HuH-7 (cell line): ENCODE data around the gene UGT1A5.
"Not testable (repeated sequence)": the region's sequence is repeated elsewhere in the genome, so short reads cannot be mapped to it uniquely, and the experiment has no call there.

ENCODE experiments used
- DNase-seq: peaks from one replicate; pipeline ENCODE4 v3.0.0; 2011; ENCODE audit warnings: low spot score

Gene UGT1A5

GRCh38 chr2:233693963-233694362, 18.7 kb upstream of the UGT1A5 start:
- no peak for DNase-seq

GRCh38 chr2:233698740-233699139, 14.0 kb upstream of the UGT1A5 start:
- DNase-seq: no peak

- DNase-seq: no peak
Observed at GRCh38 chr2:233699424-233700027, 13.2 kb upstream of the UGT1A5 start.

- DNase-seq: peak; percentile 20
Observed at GRCh38 chr2:233700028-233700635, 12.6 kb upstream of the UGT1A5 start.

- DNase-seq: not testable (repeated sequence)
Observed at GRCh38 chr2:233700842-233701241, 11.9 kb upstream of the UGT1A5 start.

- no peak for DNase-seq
Observed at GRCh38 chr2:233702238-233702637, 10.5 kb upstream of the UGT1A5 start.

GRCh38 chr2:233705911-233706506, 6.7 kb upstream of the UGT1A5 start:
- no peak for DNase-seq

GRCh38 chr2:233706720-233707119, 6.0 kb upstream of the UGT1A5 start:
- DNase-seq: no peak

GRCh38 chr2:233707940-233708644, 4.6 kb upstream of the UGT1A5 start:
- no peak for DNase-seq

GRCh38 chr2:233708942-233709341, 3.8 kb upstream of the UGT1A5 start:
- DNase-seq: no peak

- DNase-seq: peak; percentile 70
Observed at GRCh38 chr2:233711312-233712008, 1.2 kb upstream of the UGT1A5 start.

GRCh38 chr2:233713262-233713615, 532 bp downstream of the UGT1A5 start:
- DNase-seq: no peak

GRCh38 chr2:233714121-233714520, 1.4 kb downstream of the UGT1A5 start:
- DNase-seq: no peak

GRCh38 chr2:233718552-233718951, 5.8 kb downstream of the UGT1A5 start, which contains the start of gene UGT1A4:
Gene UGT1A4, plus strand, starts transcription at chr2:233718736. Its CDS starts 85 bp downstream, at chr2:233718821.
- no peak for DNase-seq

GRCh38 chr2:233728723-233729301, 16.1 kb downstream of the UGT1A5 start, which contains the start of gene UGT1A3:
Gene UGT1A3, plus strand, starts transcription at chr2:233729042. Its CDS starts 85 bp downstream, at chr2:233729127.
- DNase-seq: peak; percentile 26

GRCh38 chr2:233736868-233737653, 24.4 kb downstream of the UGT1A5 start:
- peak; percentile 29 for DNase-seq

- DNase-seq: no peak
Observed at GRCh38 chr2:233740870-233741269, 28.2 kb downstream of the UGT1A5 start.

- DNase-seq: no peak
Observed at GRCh38 chr2:233743464-233744259, 31.0 kb downstream of the UGT1A5 start.

- peak; percentile 77 for DNase-seq
Observed at GRCh38 chr2:233745073-233745755, 32.5 kb downstream of the UGT1A5 start.

- not testable (repeated sequence) for DNase-seq
Observed at GRCh38 chr2:233745838-233746237, 33.1 kb downstream of the UGT1A5 start.
